Ovary (tissue), 3 donors: ENCODE measurements around the gene NRL.

Source experiments
- EP300 ChIP-seq: sonication (generic); formaldehyde crosslinking; IDR thresholded peaks from one replicate; pipeline ENCODE4 v1.6.1; 2017; ENCODE audit warnings: antibody characterized with exemption
- TF ChIP-seq, protein P1 (sequence below), 3 donors: fragments of 450-650 bp in 2 of 3; fragments of 200-600 bp in 1 of 3; IDR thresholded peaks; one replicate each; pipeline versions ENCODE4 v1.5.1 to v1.8.0; 2016 to 2022; ENCODE audit warnings: antibody characterized with exemption in 3 of 3, mild to moderate bottlenecking in 1 of 3
- donor health status: DM: no; HTN: no; CAD: no.

GRCh38 chr14:24144451-24144850, 29.7 kb upstream of the NRL start:
- TF ChIP-seq, protein P1, sequence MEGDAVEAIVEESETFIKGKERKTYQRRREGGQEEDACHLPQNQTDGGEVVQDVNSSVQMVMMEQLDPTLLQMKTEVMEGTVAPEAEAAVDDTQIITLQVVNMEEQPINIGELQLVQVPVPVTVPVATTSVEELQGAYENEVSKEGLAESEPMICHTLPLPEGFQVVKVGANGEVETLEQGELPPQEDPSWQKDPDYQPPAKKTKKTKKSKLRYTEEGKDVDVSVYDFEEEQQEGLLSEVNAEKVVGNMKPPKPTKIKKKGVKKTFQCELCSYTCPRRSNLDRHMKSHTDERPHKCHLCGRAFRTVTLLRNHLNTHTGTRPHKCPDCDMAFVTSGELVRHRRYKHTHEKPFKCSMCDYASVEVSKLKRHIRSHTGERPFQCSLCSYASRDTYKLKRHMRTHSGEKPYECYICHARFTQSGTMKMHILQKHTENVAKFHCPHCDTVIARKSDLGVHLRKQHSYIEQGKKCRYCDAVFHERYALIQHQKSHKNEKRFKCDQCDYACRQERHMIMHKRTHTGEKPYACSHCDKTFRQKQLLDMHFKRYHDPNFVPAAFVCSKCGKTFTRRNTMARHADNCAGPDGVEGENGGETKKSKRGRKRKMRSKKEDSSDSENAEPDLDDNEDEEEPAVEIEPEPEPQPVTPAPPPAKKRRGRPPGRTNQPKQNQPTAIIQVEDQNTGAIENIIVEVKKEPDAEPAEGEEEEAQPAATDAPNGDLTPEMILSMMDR (IDR thresholded peaks at IDR 0.05) = no peak
- TF ChIP-seq EP300 = no peak
